GM12891 (cell line): ENCODE results near the gene LRCH1.

ENCODE experiments used
- PAX5 ChIP-seq: IDR thresholded peaks from 2 replicates; pipeline ENCODE4 v1.6.1; 2011; ENCODE audit warnings: low read length, moderate library complexity, mild to moderate bottlenecking; ENCODE audit not compliant: insufficient read depth, severe bottlenecking
- POLR2A ChIP-seq: IDR thresholded peaks from 2 replicates; pipeline ENCODE4 v1.6.1; 2011; ENCODE audit warnings: low read depth, low read length, control low read depth
- POLR2AphosphoS5 ChIP-seq: IDR thresholded peaks from 2 replicates; pipeline ENCODE4 v1.6.1; 2011; ENCODE audit warnings: low read depth, low read length, control low read depth
- TAF1 ChIP-seq: IDR thresholded peaks from 2 replicates; pipeline ENCODE4 v1.6.1; 2011; ENCODE audit warnings: low read depth, low read length, control low read depth

GRCh38 chr13:46578590-46578975 is 25.6 kb downstream of the LRCH1 start:
- TF ChIP-seq POLR2A (no peak), POLR2AphosphoS5 (no peak; the same call in 1 of the 2 replicates), TAF1 (no peak), PAX5 (no peak)
